NCI-H69 (cell line): ENCODE data around the gene BCL2L1.

Source experiments
- DNase-seq: peaks from one replicate; lab custom pipeline; 2025; lab: John Stamatoyannopoulos, UW

The BCL2L1 gene

GRCh38 chr20:31708736-31709534, 13.7 kb downstream of the BCL2L1 start:
- DNase-seq: peak; percentile 99

- DNase-seq: peak; percentile 99
Observed at GRCh38 chr20:31707994-31708735, 14.5 kb downstream of the BCL2L1 start.

GRCh38 chr20:31707258-31707615, 15.4 kb downstream of the BCL2L1 start:
- DNase-seq: no peak

GRCh38 chr20:31706607-31707257, 15.9 kb downstream of the BCL2L1 start:
- DNase-seq: no peak

GRCh38 chr20:31705598-31706597, 16.8 kb downstream of the BCL2L1 start:
- no peak for DNase-seq

GRCh38 chr20:31705191-31705590, 17.5 kb downstream of the BCL2L1 start:
- no peak for DNase-seq

GRCh38 chr20:31704225-31705119, 18.2 kb downstream of the BCL2L1 start:
- DNase-seq: no peak

- DNase-seq: no peak
Observed at GRCh38 chr20:31701591-31701990, 21.1 kb downstream of the BCL2L1 start.

GRCh38 chr20:31700747-31701146, 21.9 kb downstream of the BCL2L1 start:
- no peak for DNase-seq

GRCh38 chr20:31699801-31700728, 22.6 kb downstream of the BCL2L1 start:
- no peak for DNase-seq

- DNase-seq: peak; percentile 75
Observed at GRCh38 chr20:31698803-31699718, 23.6 kb downstream of the BCL2L1 start.

GRCh38 chr20:31698243-31698802, 24.3 kb downstream of the BCL2L1 start:
- no peak for DNase-seq

GRCh38 chr20:31695849-31696804, 26.5 kb downstream of the BCL2L1 start:
- DNase-seq: no peak

GRCh38 chr20:31694842-31695593, 27.6 kb downstream of the BCL2L1 start:
- no peak for DNase-seq

- peak; percentile 97 for DNase-seq
Observed at GRCh38 chr20:31693987-31694661, 28.5 kb downstream of the BCL2L1 start.

GRCh38 chr20:31693402-31693801, 29.3 kb downstream of the BCL2L1 start:
- peak; percentile 57 for DNase-seq
